Measurements from ENCODE around the gene POLD1.

Gene POLD1

DNA sequence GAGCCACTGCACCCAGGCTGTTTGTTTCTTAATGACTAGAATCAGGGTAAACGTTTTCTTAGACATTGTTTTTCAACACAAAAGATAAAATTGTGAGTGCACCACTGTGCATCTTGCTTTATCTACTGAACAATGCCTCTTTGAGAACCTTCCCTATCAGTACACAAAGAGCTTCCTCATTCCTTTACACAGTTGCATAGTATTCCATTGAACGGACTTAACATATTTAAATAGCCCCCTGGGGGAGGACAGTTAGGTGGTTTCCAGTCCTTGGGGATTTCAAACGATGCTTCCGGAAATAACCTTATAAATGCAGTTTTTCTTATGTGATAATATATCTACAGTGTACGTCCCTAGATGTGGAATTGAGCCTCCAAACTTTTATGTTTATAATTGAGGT, 8.6 kb downstream of the POLD1 start:
- H3K36me3 ChIP-seq (ENCODE audit: control insufficient read depth in 2 of 2, insufficient read depth in 2 of 2, low read length in 2 of 2), result peaks cover 0 to under 1% of the 10 kb centered on the region in 2 donors
- no peak overlapping the region for H3K4me3 ChIP-seq (ENCODE audit: low read length in 2 of 2)
- no peaks in the 10 kb centered on the region for H3K27me3 ChIP-seq (ENCODE audit: control insufficient read depth in 2 of 2, insufficient read depth in 2 of 2, low read length in 2 of 2)
- H3K9me3 ChIP-seq (ENCODE audit: control insufficient read depth in 2 of 2, low read length in 2 of 2), result no peaks in the 10 kb centered on the region
- H3K9ac ChIP-seq (ENCODE audit: low read depth in 1 of 2, low read length in 2 of 2), result no peak overlapping the region
- H3K4me1 ChIP-seq (ENCODE audit: control insufficient read depth in 2 of 2, insufficient read depth in 2 of 2, low read length in 2 of 2), result no peaks in the 10 kb centered on the region
- no peak overlapping the region for H3K27ac ChIP-seq (ENCODE audit: low read depth in 2 of 2, low read length in 2 of 2)

DNA sequence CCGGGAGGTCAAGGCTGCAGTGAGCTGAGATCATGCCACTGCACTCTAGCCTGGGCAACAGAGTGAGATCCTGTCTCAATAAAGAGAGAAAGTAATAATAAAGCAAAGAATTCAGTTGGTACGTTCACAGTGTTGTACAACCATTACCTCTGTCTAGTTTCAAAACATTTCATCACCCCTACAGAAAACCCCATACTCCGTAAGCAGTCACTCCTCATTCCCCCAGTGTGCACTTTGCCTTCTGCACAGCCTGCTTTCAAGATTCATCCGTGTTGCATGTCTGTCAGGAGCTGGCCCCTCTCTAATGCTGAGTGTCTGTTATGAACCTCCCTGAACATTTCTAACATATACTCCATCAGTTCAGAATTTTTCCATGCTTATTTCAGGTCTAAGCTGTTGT, 9.4 kb downstream of the POLD1 start:
- no peaks in the 10 kb centered on the region for H3K27me3 ChIP-seq (ENCODE audit: control insufficient read depth in 2 of 2, insufficient read depth in 2 of 2, low read length in 2 of 2)
- H3K4me3 ChIP-seq (ENCODE audit: low read length in 2 of 2), result no peak overlapping the region
- no peaks in the 10 kb centered on the region for H3K9me3 ChIP-seq (ENCODE audit: control insufficient read depth in 2 of 2, low read length in 2 of 2)
- no peak overlapping the region for H3K27ac ChIP-seq (ENCODE audit: low read depth in 2 of 2, low read length in 2 of 2)
- no peak overlapping the region for H3K9ac ChIP-seq (ENCODE audit: low read depth in 1 of 2, low read length in 2 of 2)
- H3K4me1 ChIP-seq (ENCODE audit: control insufficient read depth in 2 of 2, insufficient read depth in 2 of 2, low read length in 2 of 2), result no peaks in the 10 kb centered on the region
- H3K36me3 ChIP-seq (ENCODE audit: control insufficient read depth in 2 of 2, insufficient read depth in 2 of 2, low read length in 2 of 2), result no peaks in the 10 kb centered on the region

DNA sequence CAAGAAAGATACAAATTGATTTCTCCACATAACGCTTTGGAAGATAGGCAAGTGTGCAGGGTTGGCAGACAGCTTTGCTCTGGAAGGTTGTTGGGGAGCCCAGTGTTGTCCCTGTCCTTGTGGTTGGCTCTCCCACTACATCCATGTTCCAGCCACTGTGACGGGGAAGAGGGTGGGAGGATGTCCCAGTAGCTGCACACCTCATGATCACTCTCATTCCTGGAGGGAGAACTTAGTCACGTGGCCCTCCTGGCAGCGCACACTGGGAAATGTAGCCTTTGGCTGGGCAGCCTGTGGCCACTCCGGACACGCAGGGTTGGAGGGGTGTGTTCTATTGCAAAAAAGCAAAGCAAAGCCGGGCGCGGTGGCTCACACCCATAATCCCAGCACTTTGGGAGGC, 9.9 kb downstream of the POLD1 start:
- H3K27ac ChIP-seq (ENCODE audit: low read depth in 2 of 2, low read length in 2 of 2), result no peak overlapping the region
- H3K36me3 ChIP-seq (ENCODE audit: control insufficient read depth in 2 of 2, insufficient read depth in 2 of 2, low read length in 2 of 2), result peaks cover 0 to 3% of the 10 kb centered on the region in 2 donors
- H3K4me1 ChIP-seq (ENCODE audit: control insufficient read depth in 2 of 2, insufficient read depth in 2 of 2, low read length in 2 of 2), result no peaks in the 10 kb centered on the region
- H3K9ac ChIP-seq (ENCODE audit: low read depth in 1 of 2, low read length in 2 of 2), result no peak overlapping the region
- no peaks in the 10 kb centered on the region for H3K27me3 ChIP-seq (ENCODE audit: control insufficient read depth in 2 of 2, insufficient read depth in 2 of 2, low read length in 2 of 2)
- no peaks in the 10 kb centered on the region for H3K9me3 ChIP-seq (ENCODE audit: control insufficient read depth in 2 of 2, low read length in 2 of 2)
- no peak overlapping the region for H3K4me3 ChIP-seq (ENCODE audit: low read length in 2 of 2)

DNA sequence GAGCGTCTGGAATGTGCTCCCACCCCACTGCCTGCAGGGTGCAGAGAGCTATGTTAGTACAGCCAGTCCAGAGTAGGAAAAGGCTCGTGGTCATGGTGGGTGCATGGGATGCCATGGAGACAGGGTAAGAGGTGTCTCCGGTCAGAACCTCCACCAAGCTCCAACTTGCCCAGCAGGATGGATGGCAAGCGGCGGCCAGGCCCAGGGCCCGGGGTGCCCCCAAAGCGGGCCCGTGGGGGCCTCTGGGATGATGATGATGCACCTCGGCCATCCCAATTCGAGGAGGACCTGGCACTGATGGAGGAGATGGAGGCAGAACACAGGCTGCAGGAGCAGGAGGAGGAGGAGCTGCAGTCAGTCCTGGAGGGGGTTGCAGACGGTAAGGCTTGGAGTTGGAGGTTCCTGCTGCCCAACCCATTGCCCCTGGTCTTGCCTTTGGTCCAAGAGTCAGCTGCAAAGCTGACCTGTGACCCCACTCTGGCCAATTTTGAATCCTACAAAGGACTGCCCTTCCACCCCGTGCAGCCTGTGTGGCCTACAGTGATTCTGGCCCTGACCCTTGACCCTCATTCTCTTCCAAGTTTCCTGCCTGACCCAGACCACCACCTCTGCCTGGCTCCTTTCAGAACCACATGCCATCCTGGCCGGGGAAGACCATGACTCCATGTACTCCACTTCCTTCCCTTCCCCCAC, 14.7 kb downstream of the POLD1 start:
- Histone ChIP-seq H3K9me3 (ENCODE audit: control insufficient read depth in 2 of 2, low read length in 2 of 2) (no peaks in the 10 kb centered on the region), H3K9ac (ENCODE audit: low read depth in 1 of 2, low read length in 2 of 2) (no peak overlapping the region), H3K4me1 (ENCODE audit: control insufficient read depth in 2 of 2, insufficient read depth in 2 of 2, low read length in 2 of 2) (no peaks in the 10 kb centered on the region), H3K36me3 (ENCODE audit: control insufficient read depth in 2 of 2, insufficient read depth in 2 of 2, low read length in 2 of 2) (peaks cover 0 to 7% of the 10 kb centered on the region in 2 donors), H3K27ac (ENCODE audit: low read depth in 2 of 2, low read length in 2 of 2) (no peak overlapping the region), H3K27me3 (ENCODE audit: control insufficient read depth in 2 of 2, insufficient read depth in 2 of 2, low read length in 2 of 2) (no peaks in the 10 kb centered on the region), H3K4me3 (ENCODE audit: low read length in 2 of 2) (no peak overlapping the region)

DNA sequence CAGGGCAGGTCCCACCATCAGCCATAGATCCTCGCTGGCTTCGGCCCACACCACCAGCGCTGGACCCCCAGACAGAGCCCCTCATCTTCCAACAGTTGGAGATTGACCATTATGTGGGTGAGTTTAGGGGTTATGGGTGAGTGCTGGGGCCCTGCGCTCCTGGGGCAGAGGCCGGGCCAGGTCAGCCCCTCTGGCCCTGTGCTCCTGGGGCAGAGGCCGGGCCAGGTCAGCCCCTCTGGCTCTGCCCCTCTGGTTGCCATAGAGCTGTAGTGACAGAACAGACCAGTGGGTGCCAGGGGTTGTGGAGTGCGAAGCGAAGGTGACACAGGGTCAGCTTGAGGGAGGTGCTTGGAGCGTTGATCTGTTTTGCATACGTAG, 15.2 kb downstream of the POLD1 start:
- no peak overlapping the region for H3K4me3 ChIP-seq (ENCODE audit: low read length in 2 of 2)
- H3K27ac ChIP-seq (ENCODE audit: low read depth in 2 of 2, low read length in 2 of 2), result no peak overlapping the region
- H3K9ac ChIP-seq (ENCODE audit: low read depth in 1 of 2, low read length in 2 of 2), result no peak overlapping the region
- no peaks in the 10 kb centered on the region for H3K9me3 ChIP-seq (ENCODE audit: control insufficient read depth in 2 of 2, low read length in 2 of 2)
- no peaks in the 10 kb centered on the region for H3K27me3 ChIP-seq (ENCODE audit: control insufficient read depth in 2 of 2, insufficient read depth in 2 of 2, low read length in 2 of 2)
- peaks cover 0 to 7% of the 10 kb centered on the region in 2 donors for H3K36me3 ChIP-seq (ENCODE audit: control insufficient read depth in 2 of 2, insufficient read depth in 2 of 2, low read length in 2 of 2)
- H3K4me1 ChIP-seq (ENCODE audit: control insufficient read depth in 2 of 2, insufficient read depth in 2 of 2, low read length in 2 of 2), result no peaks in the 10 kb centered on the region

DNA sequence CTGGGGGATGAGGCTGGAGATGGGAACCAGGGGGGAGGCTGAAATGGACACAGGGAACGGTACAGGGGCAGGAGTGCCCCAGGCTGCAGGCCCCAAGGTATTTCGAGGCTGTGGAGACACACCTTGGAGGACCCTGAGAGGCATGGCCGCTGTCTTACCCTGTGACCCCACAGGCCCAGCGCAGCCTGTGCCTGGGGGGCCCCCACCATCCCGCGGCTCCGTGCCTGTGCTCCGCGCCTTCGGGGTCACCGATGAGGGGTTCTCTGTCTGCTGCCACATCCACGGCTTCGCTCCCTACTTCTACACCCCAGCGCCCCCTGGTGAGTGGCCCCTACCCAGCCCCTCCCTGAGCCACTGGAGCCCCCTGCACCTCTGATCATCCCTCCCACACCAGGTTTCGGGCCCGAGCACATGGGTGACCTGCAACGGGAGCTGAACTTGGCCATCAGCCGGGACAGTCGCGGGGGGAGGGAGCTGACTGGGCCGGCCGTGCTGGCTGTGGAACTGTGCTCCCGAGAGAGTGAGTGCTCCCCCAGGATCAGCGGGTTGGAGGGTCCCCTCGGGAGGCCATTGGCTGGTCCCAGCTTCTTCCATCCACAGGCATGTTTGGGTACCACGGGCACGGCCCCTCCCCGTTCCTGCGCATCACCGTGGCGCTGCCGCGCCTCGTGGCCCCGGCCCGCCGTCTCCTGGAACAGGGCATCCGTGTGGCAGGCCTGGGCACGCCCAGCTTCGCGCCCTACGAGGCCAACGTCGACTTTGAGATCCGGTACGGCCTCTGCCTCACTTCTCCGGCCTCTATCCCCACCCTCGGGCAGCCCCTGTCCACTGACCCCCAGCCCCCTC, 17.7 kb downstream of the POLD1 start:
- Histone ChIP-seq H3K9ac (ENCODE audit: low read depth in 1 of 2, low read length in 2 of 2) (no peak overlapping the region), H3K4me3 (ENCODE audit: low read length in 2 of 2) (no peak overlapping the region), H3K27me3 (ENCODE audit: control insufficient read depth in 2 of 2, insufficient read depth in 2 of 2, low read length in 2 of 2) (no peaks in the 10 kb centered on the region), H3K27ac (ENCODE audit: low read depth in 2 of 2, low read length in 2 of 2) (no peak overlapping the region), H3K36me3 (ENCODE audit: control insufficient read depth in 2 of 2, insufficient read depth in 2 of 2, low read length in 2 of 2) (peaks cover 0 to 7% of the 10 kb centered on the region in 2 donors), H3K4me1 (ENCODE audit: control insufficient read depth in 2 of 2, insufficient read depth in 2 of 2, low read length in 2 of 2) (no peaks in the 10 kb centered on the region), H3K9me3 (ENCODE audit: control insufficient read depth in 2 of 2, low read length in 2 of 2) (no peaks in the 10 kb centered on the region)

DNA sequence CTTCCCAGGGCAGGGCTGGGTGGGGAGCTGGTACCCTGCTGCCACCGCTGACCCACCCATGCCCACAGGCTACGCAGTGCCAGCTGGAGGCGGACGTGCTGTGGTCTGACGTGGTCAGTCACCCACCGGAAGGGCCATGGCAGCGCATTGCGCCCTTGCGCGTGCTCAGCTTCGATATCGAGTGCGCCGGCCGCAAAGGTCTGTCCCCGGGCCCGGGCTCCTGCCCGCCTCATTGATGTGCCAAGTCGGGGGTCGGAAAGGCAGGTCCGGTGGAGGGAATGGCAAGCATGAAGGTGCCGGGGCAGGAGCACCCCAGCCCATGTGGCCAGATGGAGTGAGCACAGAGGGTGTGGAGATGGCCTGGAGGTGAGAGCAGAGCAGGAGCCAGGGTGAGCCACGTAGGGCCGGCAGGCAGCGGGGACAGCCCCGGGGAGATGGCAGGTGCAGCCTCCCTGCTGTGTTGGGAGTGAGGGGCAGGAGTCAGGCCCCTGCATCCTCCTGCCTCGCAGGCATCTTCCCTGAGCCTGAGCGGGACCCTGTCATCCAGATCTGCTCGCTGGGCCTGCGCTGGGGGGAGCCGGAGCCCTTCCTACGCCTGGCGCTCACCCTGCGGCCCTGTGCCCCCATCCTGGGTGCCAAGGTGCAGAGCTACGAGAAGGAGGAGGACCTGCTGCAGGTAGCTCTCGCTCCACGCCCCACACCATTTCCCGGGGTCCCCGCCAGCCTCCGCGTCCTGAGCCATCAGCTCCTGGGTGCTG, 18.6 kb downstream of the POLD1 start:
- Histone ChIP-seq H3K9ac (ENCODE audit: low read depth in 1 of 2, low read length in 2 of 2) (no peak overlapping the region), H3K4me1 (ENCODE audit: control insufficient read depth in 2 of 2, insufficient read depth in 2 of 2, low read length in 2 of 2) (no peaks in the 10 kb centered on the region), H3K9me3 (ENCODE audit: control insufficient read depth in 2 of 2, low read length in 2 of 2) (no peaks in the 10 kb centered on the region), H3K4me3 (ENCODE audit: low read length in 2 of 2) (no peak overlapping the region), H3K36me3 (ENCODE audit: control insufficient read depth in 2 of 2, insufficient read depth in 2 of 2, low read length in 2 of 2) (peaks cover 0 to 10% of the 10 kb centered on the region in 2 donors), H3K27ac (ENCODE audit: low read depth in 2 of 2, low read length in 2 of 2) (no peak overlapping the region), H3K27me3 (ENCODE audit: control insufficient read depth in 2 of 2, insufficient read depth in 2 of 2, low read length in 2 of 2) (no peaks in the 10 kb centered on the region)

DNA sequence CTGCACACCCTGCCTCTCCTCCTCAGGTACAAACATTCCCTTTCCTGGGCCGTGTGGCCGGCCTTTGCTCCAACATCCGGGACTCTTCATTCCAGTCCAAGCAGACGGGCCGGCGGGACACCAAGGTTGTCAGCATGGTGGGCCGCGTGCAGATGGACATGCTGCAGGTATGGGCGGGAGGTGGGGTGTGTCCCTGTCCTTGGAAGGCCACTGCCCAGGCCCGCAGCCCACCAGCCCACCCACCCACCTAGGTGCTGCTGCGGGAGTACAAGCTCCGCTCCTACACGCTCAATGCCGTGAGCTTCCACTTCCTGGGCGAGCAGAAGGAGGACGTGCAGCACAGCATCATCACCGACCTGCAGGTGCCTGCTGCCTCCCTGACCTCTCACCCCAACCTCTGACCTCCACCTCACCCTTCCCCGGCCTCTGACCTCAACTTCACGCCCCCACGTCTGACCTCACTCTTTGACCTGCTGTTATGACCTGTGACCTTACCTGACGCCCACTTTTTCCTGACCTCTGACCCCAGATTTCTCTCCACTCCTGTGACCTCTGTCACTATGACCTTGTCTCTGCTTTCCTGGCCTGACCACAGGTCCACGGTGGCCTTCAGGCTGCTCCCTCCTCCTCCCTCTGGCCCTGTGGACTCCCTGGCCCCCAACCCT, 22.1 kb downstream of the POLD1 start:
- Histone ChIP-seq H3K9me3 (ENCODE audit: control insufficient read depth in 2 of 2, low read length in 2 of 2) (no peaks in the 10 kb centered on the region), H3K4me1 (ENCODE audit: control insufficient read depth in 2 of 2, insufficient read depth in 2 of 2, low read length in 2 of 2) (peaks cover 8 to 15% of the 10 kb centered on the region in 2 donors), H3K27me3 (ENCODE audit: control insufficient read depth in 2 of 2, insufficient read depth in 2 of 2, low read length in 2 of 2) (no peaks in the 10 kb centered on the region), H3K27ac (ENCODE audit: low read depth in 2 of 2, low read length in 2 of 2) (no peak overlapping the region), H3K4me3 (ENCODE audit: low read length in 2 of 2) (no peak overlapping the region), H3K9ac (ENCODE audit: low read depth in 1 of 2, low read length in 2 of 2) (no peak overlapping the region), H3K36me3 (ENCODE audit: control insufficient read depth in 2 of 2, insufficient read depth in 2 of 2, low read length in 2 of 2) (peaks cover 0 to 11% of the 10 kb centered on the region in 2 donors)

DNA sequence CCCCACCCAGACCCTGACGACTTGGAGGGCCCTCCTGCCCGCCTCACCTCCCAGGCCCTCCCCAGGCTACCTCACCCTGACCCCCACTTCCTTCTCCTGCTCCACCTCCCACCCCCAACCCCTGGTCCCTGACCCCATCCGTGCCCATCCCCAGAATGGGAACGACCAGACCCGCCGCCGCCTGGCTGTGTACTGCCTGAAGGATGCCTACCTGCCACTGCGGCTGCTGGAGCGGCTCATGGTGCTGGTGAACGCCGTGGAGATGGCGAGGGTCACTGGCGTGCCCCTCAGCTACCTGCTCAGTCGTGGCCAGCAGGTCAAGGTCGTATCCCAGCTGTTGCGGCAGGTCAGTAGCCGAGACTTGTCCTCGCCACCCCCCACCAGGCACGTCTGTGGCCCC, 22.7 kb downstream of the POLD1 start:
- Histone ChIP-seq H3K9ac (ENCODE audit: low read depth in 1 of 2, low read length in 2 of 2) (no peak overlapping the region), H3K36me3 (ENCODE audit: control insufficient read depth in 2 of 2, insufficient read depth in 2 of 2, low read length in 2 of 2) (peaks cover 0 to 11% of the 10 kb centered on the region in 2 donors), H3K4me1 (ENCODE audit: control insufficient read depth in 2 of 2, insufficient read depth in 2 of 2, low read length in 2 of 2) (peaks cover 8 to 15% of the 10 kb centered on the region in 2 donors), H3K27me3 (ENCODE audit: control insufficient read depth in 2 of 2, insufficient read depth in 2 of 2, low read length in 2 of 2) (no peaks in the 10 kb centered on the region), H3K4me3 (ENCODE audit: low read length in 2 of 2) (no peak overlapping the region), H3K27ac (ENCODE audit: low read depth in 2 of 2, low read length in 2 of 2) (no peak overlapping the region), H3K9me3 (ENCODE audit: control insufficient read depth in 2 of 2, low read length in 2 of 2) (no peaks in the 10 kb centered on the region)
